Heart right ventricle (tissue), 16 donors: ENCODE data around the gene ARHGAP1. TPM values are rescaled to one million over a fixed set of nuclear protein-coding genes. Genes with fewer than 3 reads are reported as not detected.

Experiments
- ATAC-seq, 8 donors: fragments of 200-7000 bp; cut with Tn5 transposase; one replicate each; pipeline ENCODE4 v1.9.1; 2020; ENCODE audit warnings: mild to moderate bottlenecking in 8 of 8, moderate library complexity in 8 of 8, moderate number of reproducible peaks in 1 of 8
- DNase-seq, 2 donors: peaks; one replicate each; pipeline ENCODE4 v3.0.0-alpha.2; 2020
- H3K27ac ChIP-seq, 10 donors: fragments of 200-600 bp; sonication (generic) in 2 of 10; one replicate each; pipeline versions ENCODE4 v1.5.0 to v1.8.0; 2020 to 2022; ENCODE audit warnings: mild to moderate bottlenecking in 3 of 10
- H3K27me3 ChIP-seq, 7 donors: fragments of 200-600 bp; one replicate each; pipeline ENCODE4 v1.8.0; 2021 to 2022; ENCODE audit warnings: mild to moderate bottlenecking in 2 of 7
- H3K36me3 ChIP-seq, 9 donors: fragments of 200-600 bp; sonication (generic) in 1 of 9; one replicate each; pipeline versions ENCODE4 v1.5.0 to v1.8.0; 2020 to 2022; ENCODE audit warnings: mild to moderate bottlenecking in 2 of 9
- H3K4me1 ChIP-seq, 9 donors: fragments of 200-600 bp; sonication (generic) in 1 of 9; one replicate each; pipeline versions ENCODE4 v1.5.0 to v1.8.0; 2020 to 2022; ENCODE audit warnings: mild to moderate bottlenecking in 4 of 9
- H3K4me3 ChIP-seq, 10 donors: fragments of 200-600 bp; sonication (generic) in 2 of 10; one replicate each; pipeline versions ENCODE4 v1.5.0 to v1.8.0; 2020 to 2022; ENCODE audit warnings: mild to moderate bottlenecking in 7 of 10, moderate library complexity in 2 of 10
- H3K9me3 ChIP-seq, 11 donors: fragments of 200-600 bp in 10 of 11; sonication (generic) in 2 of 11; one replicate each; pipeline versions ENCODE4 v1.5.0 to v1.8.0; 2013 to 2022; ENCODE audit warnings: mild to moderate bottlenecking in 2 of 11, control low read depth in 1 of 11, moderate library complexity in 1 of 11
- WGBS, 2 donors: extraction: QIAGEN DNeasy Blood & Tissue Kit; methylation state at CpG; one replicate each; pipeline ENCODE4 v1.1.7; 2013; ENCODE audit warnings: inconsistent platforms in 1 of 2; 5-methylcytosine and 5-hydroxymethylcytosine counted together
- intact Hi-C, 10 donors: fragments of 100-400 bp; cut with DNase I; formaldehyde crosslinking; loops; one replicate each; pipeline versions ENCODE4 v1.11.1 to v1.14.2; 2022
- polyA plus RNA-seq, 2 donors: library from polyadenylated mRNA; stranded (reverse); fragments of 200-250 nt; gene quantifications; one replicate each; pipeline ENCODE4 v1.2.3, GENCODE V29; 2013
- total RNA-seq, 10 donors: library from RNA; stranded (reverse); fragmentation: NEBNext Ultra II Directional in 3 of 10; extraction: Animal tissue kit (Norgen Biotek cat#: 25700) in 3 of 10; gene quantifications; one replicate each; pipeline versions ENCODE4 v1.2.1 to v1.2.4, GENCODE V29; 2021 to 2023
- TF ChIP-seq, protein P1 (sequence below), 9 donors: fragments of 200-600 bp; sonication (generic) in 2 of 9; IDR thresholded peaks; one replicate each; pipeline versions ENCODE4 v1.5.0 to v1.8.0; 2021 to 2022; ENCODE audit warnings: antibody characterized with exemption in 9 of 9, mild to moderate bottlenecking in 5 of 9, moderate library complexity in 1 of 9
- donor health status: Arrhythmogenic right ventricular cardiomyopathy.
- donor health status: ischemic (EF 13 %, LVEDD 7.1; RV severe dilation, severe dysfunction).
- donor health status: healthy with polysubstance abuse.
- donor health status: DM: no; HTN: yes; CAD: no.
- donor health status: DM: no; HTN: no; CAD: no.
- donor health status: ischemic (EF 25% LVEDD 6.9; RV normal size, moderate dysfunction).
- donor health status: ischemic (EF 25% LVEDD 5.7; RV mildly dilated, moderate dysfunction).
- donor health status: healthy.
- donor health status: DM: yes; HTN: yes; CAD: no.
- donor health status: Ischemic cardiomyopathy.
- donor health status: ischemic (EF 35%, LVEDD 5.7; RV mildly dilated, moderate dysfunction).
- donor health status: nonischemic (EF 11% LVEDD 7.7; RV severe dilation, severe dysfunction).
- donor health status: DM: yes; HTN: yes; CAD: no.
- donor health status: PGD.
- donor health status: ischemic (EF 29% LVEDD 5.4; RV normal size, mild dysfunction).
- donor health status: nonischemic (EF 23%, LVEDD 6.1; RV moderate dilation, normal function).

The ARHGAP1 gene
- total and polyA plus RNA-seq, 12 donors = 28.4 to 268 (median 124) TPM

DNA sequence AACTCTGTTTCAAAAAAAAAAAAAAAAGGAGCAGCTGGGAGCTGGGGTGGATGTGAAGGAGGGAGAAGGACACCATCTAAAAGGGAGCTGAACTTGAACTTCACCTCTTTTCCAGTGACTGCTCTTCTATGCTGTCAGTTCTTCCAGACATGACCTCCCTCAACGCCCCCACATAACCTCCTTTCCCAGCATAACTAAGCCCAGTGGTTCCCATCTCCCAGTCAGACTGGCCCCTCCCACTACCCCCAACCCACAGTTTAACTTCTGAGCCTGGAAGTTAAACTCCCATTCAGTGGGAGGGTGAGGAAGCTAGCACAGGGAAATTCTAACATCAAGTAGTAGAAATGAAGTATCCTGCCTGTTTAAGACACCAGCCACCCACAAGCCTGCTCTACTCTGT is 1.8 kb downstream of the ARHGAP1 start:
- Histone ChIP-seq H3K9me3 (no peaks in the 10 kb centered on the region), H3K4me1 (peaks cover 28 to 83% (median 80%) of the 10 kb centered on the region in 9 donors), H3K27ac (peak overlapping the region in 8 of 10 donors; percentile 46 to 96 (median 86)), H3K4me3 (peak overlapping the region in 4 of 10 donors; percentile 73 to 98 (median 90)), H3K36me3 (peaks cover 0 to 63% (median 37%) of the 10 kb centered on the region in 9 donors), H3K27me3 (no peaks in the 10 kb centered on the region)
- TF ChIP-seq, protein P1, sequence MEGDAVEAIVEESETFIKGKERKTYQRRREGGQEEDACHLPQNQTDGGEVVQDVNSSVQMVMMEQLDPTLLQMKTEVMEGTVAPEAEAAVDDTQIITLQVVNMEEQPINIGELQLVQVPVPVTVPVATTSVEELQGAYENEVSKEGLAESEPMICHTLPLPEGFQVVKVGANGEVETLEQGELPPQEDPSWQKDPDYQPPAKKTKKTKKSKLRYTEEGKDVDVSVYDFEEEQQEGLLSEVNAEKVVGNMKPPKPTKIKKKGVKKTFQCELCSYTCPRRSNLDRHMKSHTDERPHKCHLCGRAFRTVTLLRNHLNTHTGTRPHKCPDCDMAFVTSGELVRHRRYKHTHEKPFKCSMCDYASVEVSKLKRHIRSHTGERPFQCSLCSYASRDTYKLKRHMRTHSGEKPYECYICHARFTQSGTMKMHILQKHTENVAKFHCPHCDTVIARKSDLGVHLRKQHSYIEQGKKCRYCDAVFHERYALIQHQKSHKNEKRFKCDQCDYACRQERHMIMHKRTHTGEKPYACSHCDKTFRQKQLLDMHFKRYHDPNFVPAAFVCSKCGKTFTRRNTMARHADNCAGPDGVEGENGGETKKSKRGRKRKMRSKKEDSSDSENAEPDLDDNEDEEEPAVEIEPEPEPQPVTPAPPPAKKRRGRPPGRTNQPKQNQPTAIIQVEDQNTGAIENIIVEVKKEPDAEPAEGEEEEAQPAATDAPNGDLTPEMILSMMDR (IDR thresholded peaks at IDR 0.05) = no peak
- ATAC-seq = no peak
- intact Hi-C loops = loop anchor here in 1 of 10 donors (10.0 kb wide), 1 partner anchor 84 kb away; the partner anchor contains the start of genes ATG13 and HARBI1
- no peak for DNase-seq
- WGBS, 2 donors = 47 to 56% methylated on average over 1 of the region's 1 CpG

DNA sequence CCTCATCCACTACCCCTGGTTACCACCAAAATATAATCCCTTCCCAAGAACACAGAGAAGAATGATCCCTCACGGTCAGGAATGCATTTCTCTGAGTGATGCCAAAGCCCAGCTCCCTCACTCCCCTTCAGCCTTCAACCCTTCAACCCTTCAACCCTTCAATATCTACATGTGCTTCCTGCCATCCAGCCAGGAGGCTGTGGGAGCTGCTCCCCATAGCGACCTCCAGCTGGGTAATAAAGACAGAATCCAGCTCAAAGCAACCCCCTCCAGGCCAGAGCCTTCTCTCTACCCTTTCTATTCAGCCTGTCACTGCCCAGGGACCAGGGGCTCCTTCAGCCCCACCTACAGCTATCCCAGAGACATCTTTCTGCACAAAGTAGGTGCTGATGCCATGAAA is 2.7 kb downstream of the ARHGAP1 start:
- Histone ChIP-seq H3K27me3 (no peaks in the 10 kb centered on the region), H3K4me3 (peak overlapping the region in 2 of 10 donors; percentile 10 to 12), H3K4me1 (peaks cover 28 to 84% (median 74%) of the 10 kb centered on the region in 9 donors), H3K27ac (peak overlapping the region in 9 of 10 donors; percentile 31 to 96 (median 83)), H3K36me3 (peaks cover 0 to 63% (median 29%) of the 10 kb centered on the region in 9 donors), H3K9me3 (no peaks in the 10 kb centered on the region)
- ATAC-seq (no peak), DNase-seq (no peak)
- TF ChIP-seq, protein P1 (IDR thresholded peaks at IDR 0.05) = no peak
- intact Hi-C loops = loop anchor here in 2 of 10 donors (2.0 to 10.0 kb wide), 2 partner anchors 49 to 83 kb away; partner anchors contain the start of genes ATG13 (in 1 of the 2) and HARBI1 (in 1 of the 2)
- 21 to 25% methylated on average over 2 of the region's 2 CpGs for WGBS, 2 donors

DNA sequence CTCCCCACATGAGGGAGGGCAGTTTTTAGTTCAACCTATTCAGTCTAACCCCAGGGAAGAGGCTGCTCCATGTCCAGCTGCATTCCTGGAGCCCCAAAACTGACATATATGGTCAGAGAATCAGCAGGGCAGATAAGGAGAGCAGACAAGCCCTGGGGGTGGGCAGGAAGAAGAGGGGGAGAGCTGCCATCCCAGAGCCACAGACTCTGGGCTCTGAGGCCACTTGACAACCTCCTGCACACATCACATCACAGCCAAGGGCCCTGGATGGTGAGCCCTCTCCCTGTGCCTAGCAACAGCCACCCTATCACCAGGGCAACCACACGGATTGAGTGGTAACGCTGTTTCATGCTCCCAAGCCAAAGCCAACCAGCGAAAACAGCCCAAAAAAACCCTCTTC is 3.1 kb downstream of the ARHGAP1 start:
- peaks cover 28 to 80% (median 70%) of the 10 kb centered on the region in 9 donors for H3K4me1 ChIP-seq
- H3K36me3 ChIP-seq = peaks cover 0 to 63% (median 26%) of the 10 kb centered on the region in 9 donors
- WGBS, 2 donors = 18 to 49% methylated on average over 3 of the region's 3 CpGs
- peak in 1 of 2 donors; percentile 61 for DNase-seq
- no peaks in the 10 kb centered on the region for H3K27me3 ChIP-seq
- H3K4me3 ChIP-seq = peak overlapping the region in 1 of 10 donors; percentile 12
- TF ChIP-seq, protein P1 (IDR thresholded peaks at IDR 0.05) = no peak
- peak overlapping the region in 9 of 10 donors; percentile 31 to 96 (median 83) for H3K27ac ChIP-seq
- no peaks in the 10 kb centered on the region for H3K9me3 ChIP-seq
- intact Hi-C loops = loop anchor here in 2 of 10 donors (2.0 to 10.0 kb wide), 2 partner anchors 49 to 83 kb away; partner anchors contain the start of genes ATG13 (in 1 of the 2) and HARBI1 (in 1 of the 2)
- ATAC-seq = peak in 5 of 8 donors; percentile 7 to 35 (median 17)

DNA sequence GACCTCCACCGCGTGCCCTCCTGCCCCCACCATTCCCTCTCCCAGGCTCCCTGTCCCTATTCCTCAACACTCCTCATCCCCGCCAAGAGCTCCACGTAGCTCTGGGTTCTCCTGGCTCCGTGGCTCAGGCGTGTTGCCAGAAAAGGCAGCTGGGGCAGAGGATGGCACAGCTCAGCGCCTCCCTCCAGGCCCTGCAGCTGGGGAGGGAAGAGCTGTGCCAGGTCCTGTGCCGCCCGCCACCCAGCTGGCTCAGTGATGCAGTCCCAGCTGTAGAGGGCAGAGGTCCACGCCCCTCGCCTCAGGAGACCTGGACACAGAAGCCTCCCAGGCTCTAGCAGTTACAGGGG is 4.2 kb downstream of the ARHGAP1 start:
- no peak overlapping the region for H3K4me3 ChIP-seq
- peaks cover 28 to 69% (median 60%) of the 10 kb centered on the region in 9 donors for H3K4me1 ChIP-seq
- intact Hi-C loops = loop anchor here in 2 of 10 donors (2.0 to 10.0 kb wide), 2 partner anchors 47 to 81 kb away; partner anchors contain the start of genes ATG13 (in 1 of the 2) and HARBI1 (in 1 of the 2)

More for the DNA sequence above, 4.2 kb downstream of the ARHGAP1 start:
- Histone ChIP-seq H3K36me3 (peaks cover 0 to 67% (median 32%) of the 10 kb centered on the region in 9 donors), H3K27ac (peak overlapping the region; percentile 50 to 96 (median 81)), H3K27me3 (no peaks in the 10 kb centered on the region), H3K9me3 (no peaks in the 10 kb centered on the region)
- TF ChIP-seq, protein P1 (IDR thresholded peaks at IDR 0.05) = no peak
- 53 to 63% methylated on average over 11 of the region's 11 CpGs for WGBS, 2 donors
- ATAC-seq = peak; percentile 6 to 78 (median 58)
- peak; percentile 78 to 82 for DNase-seq
